ENCODE measurements around the gene GBP4. TPM values are rescaled to one million over a fixed set of nuclear protein-coding genes. Genes with fewer than 3 reads are reported as not detected.

GBP4 gene
- polyA plus RNA-seq, 1 of the 3 experiments (the other 2 are of a cell fraction): 0.02 TPM

DNA sequence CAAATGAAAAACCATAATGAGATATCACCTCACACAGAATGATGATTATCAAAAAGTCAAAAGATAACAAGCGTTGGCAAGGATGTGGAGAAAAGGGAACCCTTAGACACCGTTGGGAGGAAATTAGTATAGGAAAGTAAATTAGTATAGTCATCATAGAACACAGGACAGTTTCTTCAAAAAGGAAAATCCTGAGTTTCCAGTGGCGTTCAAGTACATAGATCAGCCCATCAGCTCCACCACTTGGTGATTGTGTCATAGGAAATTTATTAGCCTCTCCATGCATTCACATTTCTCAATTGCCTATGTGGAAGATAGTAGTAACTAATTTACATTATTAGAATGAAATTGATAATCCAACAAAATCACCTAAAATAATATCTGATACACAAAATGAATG lies 52.0 kb downstream of the GBP4 start:
- Histone ChIP-seq H3K9me2 (no peaks in the 10 kb centered on the region), H3K4me1 (ENCODE audit: control insufficient read depth in 1 of 2, insufficient read depth in 2 of 2, low read depth in 1 of 2, low read length in 1 of 2) (peaks cover 0 to 3% of the 10 kb centered on the region in 2 experiments; a peak in 1 of 4 replicates), H3K9ac (no peak overlapping the region), H3K4me2 (no peak overlapping the region), H4K20me1 (ENCODE audit: insufficient read depth) (no peaks in the 10 kb centered on the region), H3K36me3 (replicated peaks in 1 of 2; ENCODE audit: control insufficient read depth in 1 of 2, insufficient read depth in 2 of 2, low read length in 1 of 2) (no peaks in the 10 kb centered on the region), H3K9me3 (no peaks in the 10 kb centered on the region), H3K4me3 (ENCODE audit: low read depth in 2 of 2, low read length in 1 of 2) (no peak overlapping the region), H2AFZ (ENCODE audit: low read depth) (no peak overlapping the region), H3K79me2 (ENCODE audit: insufficient read depth) (no peaks in the 10 kb centered on the region), H3K27me3 (ENCODE audit: insufficient read depth) (no peaks in the 10 kb centered on the region), H3F3A (replicated peaks; ENCODE audit: insufficient read depth) (no peaks in the 10 kb centered on the region), H3K27ac (ENCODE audit: low read depth in 2 of 2, low read length in 1 of 2) (no peak overlapping the region)
- ChIA-PET POLR2A (no interaction called here), CTCF (interaction anchor here (2.6 kb wide), 1 partner anchor 61 kb away, joined by 10 read pairs; no protein-coding TSS in a partner anchor)
- no peak for TF ChIP-seq FOSL2 (IDR thresholded peaks at IDR 0.05; ENCODE audit: borderline replicate concordance, low read depth)
- TF ChIP-seq, protein P1, sequence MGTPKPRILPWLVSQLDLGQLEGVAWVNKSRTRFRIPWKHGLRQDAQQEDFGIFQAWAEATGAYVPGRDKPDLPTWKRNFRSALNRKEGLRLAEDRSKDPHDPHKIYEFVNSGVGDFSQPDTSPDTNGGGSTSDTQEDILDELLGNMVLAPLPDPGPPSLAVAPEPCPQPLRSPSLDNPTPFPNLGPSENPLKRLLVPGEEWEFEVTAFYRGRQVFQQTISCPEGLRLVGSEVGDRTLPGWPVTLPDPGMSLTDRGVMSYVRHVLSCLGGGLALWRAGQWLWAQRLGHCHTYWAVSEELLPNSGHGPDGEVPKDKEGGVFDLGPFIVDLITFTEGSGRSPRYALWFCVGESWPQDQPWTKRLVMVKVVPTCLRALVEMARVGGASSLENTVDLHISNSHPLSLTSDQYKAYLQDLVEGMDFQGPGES (IDR thresholded peaks at IDR 0.05; ENCODE audit: low read depth, low read length): no peak
- no peak for TF ChIP-seq NFIC (IDR thresholded peaks at IDR 0.05; ENCODE audit: borderline replicate concordance)
- TF ChIP-seq, protein P2, sequence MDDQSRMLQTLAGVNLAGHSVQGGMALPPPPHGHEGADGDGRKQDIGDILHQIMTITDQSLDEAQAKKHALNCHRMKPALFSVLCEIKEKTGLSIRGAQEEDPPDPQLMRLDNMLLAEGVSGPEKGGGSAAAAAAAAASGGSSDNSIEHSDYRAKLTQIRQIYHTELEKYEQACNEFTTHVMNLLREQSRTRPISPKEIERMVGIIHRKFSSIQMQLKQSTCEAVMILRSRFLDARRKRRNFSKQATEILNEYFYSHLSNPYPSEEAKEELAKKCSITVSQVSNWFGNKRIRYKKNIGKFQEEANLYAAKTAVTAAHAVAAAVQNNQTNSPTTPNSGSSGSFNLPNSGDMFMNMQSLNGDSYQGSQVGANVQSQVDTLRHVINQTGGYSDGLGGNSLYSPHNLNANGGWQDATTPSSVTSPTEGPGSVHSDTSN (IDR thresholded peaks at IDR 0.05): no peak
- TF ChIP-seq RXRA (IDR thresholded peaks at IDR 0.05; ENCODE audit: borderline replicate concordance, low read depth): no peak
- no peak for TF ChIP-seq POLR2AphosphoS5 (IDR thresholded peaks at IDR 0.05; ENCODE audit: low read depth, low read length)
- no peak for TF ChIP-seq TEAD4 (IDR thresholded peaks at IDR 0.05; ENCODE audit: borderline replicate concordance, insufficient read depth)
- TF ChIP-seq RAD21 (IDR thresholded peaks at IDR 0.05; ENCODE audit: low read length): no peak
- no peak for TF ChIP-seq GATA2 (CRISPR knock-in tag; IDR thresholded peaks at IDR 0.05)
- no peak for TF ChIP-seq CHD2 (IDR thresholded peaks at IDR 0.05; ENCODE audit: low read length, partially characterized antibody)
- no peak for TF ChIP-seq TCF12 (IDR thresholded peaks at IDR 0.05)
- no peak for TF ChIP-seq FOXJ3 (CRISPR knock-in tag; IDR thresholded peaks at IDR 0.05)
- TF ChIP-seq, protein P3, sequence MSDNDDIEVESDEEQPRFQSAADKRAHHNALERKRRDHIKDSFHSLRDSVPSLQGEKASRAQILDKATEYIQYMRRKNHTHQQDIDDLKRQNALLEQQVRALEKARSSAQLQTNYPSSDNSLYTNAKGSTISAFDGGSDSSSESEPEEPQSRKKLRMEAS (IDR thresholded peaks at IDR 0.05; ENCODE audit: low read depth): no peak
- no peak for TF ChIP-seq JUND (IDR thresholded peaks at IDR 0.05)
- no peak for TF ChIP-seq SIN3A (IDR thresholded peaks at IDR 0.05; ENCODE audit: borderline replicate concordance, low read depth, low read length)
- no peak for TF ChIP-seq TAF1 (IDR thresholded peaks at IDR 0.05; ENCODE audit: borderline replicate concordance, low read depth, low read length)
- TF ChIP-seq, protein P4, sequence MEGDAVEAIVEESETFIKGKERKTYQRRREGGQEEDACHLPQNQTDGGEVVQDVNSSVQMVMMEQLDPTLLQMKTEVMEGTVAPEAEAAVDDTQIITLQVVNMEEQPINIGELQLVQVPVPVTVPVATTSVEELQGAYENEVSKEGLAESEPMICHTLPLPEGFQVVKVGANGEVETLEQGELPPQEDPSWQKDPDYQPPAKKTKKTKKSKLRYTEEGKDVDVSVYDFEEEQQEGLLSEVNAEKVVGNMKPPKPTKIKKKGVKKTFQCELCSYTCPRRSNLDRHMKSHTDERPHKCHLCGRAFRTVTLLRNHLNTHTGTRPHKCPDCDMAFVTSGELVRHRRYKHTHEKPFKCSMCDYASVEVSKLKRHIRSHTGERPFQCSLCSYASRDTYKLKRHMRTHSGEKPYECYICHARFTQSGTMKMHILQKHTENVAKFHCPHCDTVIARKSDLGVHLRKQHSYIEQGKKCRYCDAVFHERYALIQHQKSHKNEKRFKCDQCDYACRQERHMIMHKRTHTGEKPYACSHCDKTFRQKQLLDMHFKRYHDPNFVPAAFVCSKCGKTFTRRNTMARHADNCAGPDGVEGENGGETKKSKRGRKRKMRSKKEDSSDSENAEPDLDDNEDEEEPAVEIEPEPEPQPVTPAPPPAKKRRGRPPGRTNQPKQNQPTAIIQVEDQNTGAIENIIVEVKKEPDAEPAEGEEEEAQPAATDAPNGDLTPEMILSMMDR (IDR thresholded peaks at IDR 0.05): no peak
- TF ChIP-seq ELF1 (IDR thresholded peaks at IDR 0.05): no peak
- no peak for DNase-seq
- WGBS (ENCODE audit: low lambda C conversion rate): 63% methylated on average over 3 of the region's 3 CpGs
